ENCODE data around the gene TRIM3.

TRIM3 gene

GRCh38 chr11:6440906-6441358 is 32.8 kb downstream of the TRIM3 start, which contains the start of gene HPX:
TSS of gene HPX (minus strand) at chr11:6440987. CDS start at chr11:6440963, 24 bp downstream.
- no peaks in the 10 kb centered on the region for H3K4me1 ChIP-seq (ENCODE audit: control insufficient read depth, insufficient read depth, low read length)
- DNase-seq (ENCODE audit: low read depth, low spot score): no peak
- no peaks in the 10 kb centered on the region for H3K27me3 ChIP-seq (ENCODE audit: control insufficient read depth, insufficient read depth, low read length)
- H3K27ac ChIP-seq (ENCODE audit: low read length): no peak within 1 kb of the TSS
- H3K4me3 ChIP-seq (ENCODE audit: low read length): no peak within 1 kb of the TSS
- WGBS (ENCODE audit: insufficient coverage, insufficient read length): no CpG with 5 or more reads among the region's 3 CpGs
- H3K36me3 ChIP-seq (ENCODE audit: control insufficient read depth, insufficient read depth, low read length): no peaks in the 10 kb centered on the region
- no peaks in the 10 kb centered on the region for H3K9me3 ChIP-seq (ENCODE audit: control insufficient read depth, insufficient read depth, low read length)

- DNase-seq (ENCODE audit: low read depth, low spot score): no peak
- no peaks in the 10 kb centered on the region for H3K4me1 ChIP-seq (ENCODE audit: control insufficient read depth, insufficient read depth, low read length)
- no peaks in the 10 kb centered on the region for H3K9me3 ChIP-seq (ENCODE audit: control insufficient read depth, insufficient read depth, low read length)
- H3K27ac ChIP-seq (ENCODE audit: low read length): no peak overlapping the region
- H3K4me3 ChIP-seq (ENCODE audit: low read length): no peak overlapping the region
- H3K27me3 ChIP-seq (ENCODE audit: control insufficient read depth, insufficient read depth, low read length): no peaks in the 10 kb centered on the region
- H3K36me3 ChIP-seq (ENCODE audit: control insufficient read depth, insufficient read depth, low read length): no peaks in the 10 kb centered on the region
- no CpG with 5 or more reads among the region's 1 CpG for WGBS (ENCODE audit: insufficient coverage, insufficient read length)
Measured at GRCh38 chr11:6438979-6439571, 34.7 kb downstream of the TRIM3 start.

- Histone ChIP-seq H3K4me1 (ENCODE audit: control insufficient read depth, insufficient read depth, low read length) (no peaks in the 10 kb centered on the region), H3K9me3 (ENCODE audit: control insufficient read depth, insufficient read depth, low read length) (no peaks in the 10 kb centered on the region), H3K27me3 (ENCODE audit: control insufficient read depth, insufficient read depth, low read length) (no peaks in the 10 kb centered on the region), H3K4me3 (ENCODE audit: low read length) (no peak overlapping the region), H3K27ac (ENCODE audit: low read length) (no peak overlapping the region), H3K36me3 (ENCODE audit: control insufficient read depth, insufficient read depth, low read length) (no peaks in the 10 kb centered on the region)
- DNase-seq (ENCODE audit: low read depth, low spot score): no peak
- no CpG with 5 or more reads among the region's 3 CpGs for WGBS (ENCODE audit: insufficient coverage, insufficient read length)
Measured at GRCh38 chr11:6437993-6438392, 35.7 kb downstream of the TRIM3 start.

- DNase-seq (ENCODE audit: low read depth, low spot score): no peak
- no peak overlapping the region for H3K4me3 ChIP-seq (ENCODE audit: low read length)
- no CpG with 5 or more reads among the region's 12 CpGs for WGBS (ENCODE audit: insufficient coverage, insufficient read length)
- no peaks in the 10 kb centered on the region for H3K4me1 ChIP-seq (ENCODE audit: control insufficient read depth, insufficient read depth, low read length)
- H3K27me3 ChIP-seq (ENCODE audit: control insufficient read depth, insufficient read depth, low read length): no peaks in the 10 kb centered on the region
- H3K27ac ChIP-seq (ENCODE audit: low read length): no peak overlapping the region
- no peaks in the 10 kb centered on the region for H3K9me3 ChIP-seq (ENCODE audit: control insufficient read depth, insufficient read depth, low read length)
- H3K36me3 ChIP-seq (ENCODE audit: control insufficient read depth, insufficient read depth, low read length): no peaks in the 10 kb centered on the region
Measured at GRCh38 chr11:6437423-6437822, 36.3 kb downstream of the TRIM3 start.

GRCh38 chr11:6433998-6434660 is 39.6 kb downstream of the TRIM3 start:
- Histone ChIP-seq H3K4me1 (ENCODE audit: control insufficient read depth, insufficient read depth, low read length) (no peaks in the 10 kb centered on the region), H3K9me3 (ENCODE audit: control insufficient read depth, insufficient read depth, low read length) (no peaks in the 10 kb centered on the region), H3K27me3 (ENCODE audit: control insufficient read depth, insufficient read depth, low read length) (no peaks in the 10 kb centered on the region), H3K4me3 (ENCODE audit: low read length) (no peak overlapping the region), H3K36me3 (ENCODE audit: control insufficient read depth, insufficient read depth, low read length) (no peaks in the 10 kb centered on the region), H3K27ac (ENCODE audit: low read length) (no peak overlapping the region)
- DNase-seq (ENCODE audit: low read depth, low spot score): no peak
- no CpG with 5 or more reads among the region's 5 CpGs for WGBS (ENCODE audit: insufficient coverage, insufficient read length)

GRCh38 chr11:6431861-6432260 is 41.9 kb downstream of the TRIM3 start:
- no peak overlapping the region for H3K4me3 ChIP-seq (ENCODE audit: low read length)
- H3K9me3 ChIP-seq (ENCODE audit: control insufficient read depth, insufficient read depth, low read length): no peaks in the 10 kb centered on the region
- no peaks in the 10 kb centered on the region for H3K27me3 ChIP-seq (ENCODE audit: control insufficient read depth, insufficient read depth, low read length)
- H3K4me1 ChIP-seq (ENCODE audit: control insufficient read depth, insufficient read depth, low read length): peaks cover 4% of the 10 kb centered on the region; the same call in 1 of the 2 replicates
- no peak for DNase-seq (ENCODE audit: low read depth, low spot score)
- no peak overlapping the region for H3K27ac ChIP-seq (ENCODE audit: low read length)
- whole genome bisulfite sequencing (ENCODE audit: insufficient coverage, insufficient read length): no CpG with 5 or more reads among the region's 3 CpGs
- H3K36me3 ChIP-seq (ENCODE audit: control insufficient read depth, insufficient read depth, low read length): no peaks in the 10 kb centered on the region

GRCh38 chr11:6427516-6427915 is 46.2 kb downstream of the TRIM3 start:
- Histone ChIP-seq H3K36me3 (ENCODE audit: control insufficient read depth, insufficient read depth, low read length) (no peaks in the 10 kb centered on the region), H3K27ac (ENCODE audit: low read length) (no peak overlapping the region), H3K4me3 (ENCODE audit: low read length) (no peak overlapping the region), H3K27me3 (ENCODE audit: control insufficient read depth, insufficient read depth, low read length) (no peaks in the 10 kb centered on the region), H3K9me3 (ENCODE audit: control insufficient read depth, insufficient read depth, low read length) (no peaks in the 10 kb centered on the region), H3K4me1 (ENCODE audit: control insufficient read depth, insufficient read depth, low read length) (peaks cover 4% of the 10 kb centered on the region; the same call in 1 of the 2 replicates)
- DNase-seq (ENCODE audit: low read depth, low spot score): no peak

GRCh38 chr11:6420677-6421076 is 53.1 kb downstream of the TRIM3 start:
- H3K9me3 ChIP-seq (ENCODE audit: control insufficient read depth, insufficient read depth, low read length): no peaks in the 10 kb centered on the region
- no peak for DNase-seq (ENCODE audit: low read depth, low spot score)
- peaks cover 5% of the 10 kb centered on the region; the same call in 1 of the 2 replicates for H3K27me3 ChIP-seq (ENCODE audit: control insufficient read depth, insufficient read depth, low read length)
- WGBS (ENCODE audit: insufficient coverage, insufficient read length): no CpG with 5 or more reads among the region's 3 CpGs
- H3K4me3 ChIP-seq (ENCODE audit: low read length): no peak overlapping the region
- no peak overlapping the region for H3K27ac ChIP-seq (ENCODE audit: low read length)
- no peaks in the 10 kb centered on the region for H3K36me3 ChIP-seq (ENCODE audit: control insufficient read depth, insufficient read depth, low read length)
- no peaks in the 10 kb centered on the region for H3K4me1 ChIP-seq (ENCODE audit: control insufficient read depth, insufficient read depth, low read length)

- H3K27me3 ChIP-seq (ENCODE audit: control insufficient read depth, insufficient read depth, low read length): peaks cover 5% of the 10 kb centered on the region; the same call in 1 of the 2 replicates
- H3K36me3 ChIP-seq (ENCODE audit: control insufficient read depth, insufficient read depth, low read length): no peaks in the 10 kb centered on the region
- H3K4me1 ChIP-seq (ENCODE audit: control insufficient read depth, insufficient read depth, low read length): no peaks in the 10 kb centered on the region
- no peak for DNase-seq (ENCODE audit: low read depth, low spot score)
- H3K27ac ChIP-seq (ENCODE audit: low read length): no peak within 1 kb of the TSS
- H3K9me3 ChIP-seq (ENCODE audit: control insufficient read depth, insufficient read depth, low read length): no peaks in the 10 kb centered on the region
- WGBS (ENCODE audit: insufficient coverage, insufficient read length): no CpG with 5 or more reads among the region's 75 CpGs
- H3K4me3 ChIP-seq (ENCODE audit: low read length): peak within 1 kb of the TSS; percentile 90
Measured at GRCh38 chr11:6419009-6419631, 54.6 kb downstream of the TRIM3 start, which contains the start of gene APBB1. TSS of gene APBB1 (minus strand) at chr11:6419094. CDS start at chr11:6411347, 7,747 bp downstream.

- H3K27ac ChIP-seq (ENCODE audit: low read length): no peak overlapping the region
- H3K9me3 ChIP-seq (ENCODE audit: control insufficient read depth, insufficient read depth, low read length): no peaks in the 10 kb centered on the region
- H3K27me3 ChIP-seq (ENCODE audit: control insufficient read depth, insufficient read depth, low read length): peaks cover 5% of the 10 kb centered on the region; the same call in 1 of the 2 replicates
- no peaks in the 10 kb centered on the region for H3K4me1 ChIP-seq (ENCODE audit: control insufficient read depth, insufficient read depth, low read length)
- peak overlapping the region; percentile 90 for H3K4me3 ChIP-seq (ENCODE audit: low read length)
- DNase-seq (ENCODE audit: low read depth, low spot score): no peak
- WGBS (ENCODE audit: insufficient coverage, insufficient read length): no CpG with 5 or more reads among the region's 38 CpGs
- H3K36me3 ChIP-seq (ENCODE audit: control insufficient read depth, insufficient read depth, low read length): no peaks in the 10 kb centered on the region
Measured at GRCh38 chr11:6418557-6419008, 55.2 kb downstream of the TRIM3 start.

All from iPS DF 6.9 (cell line).